ENCODE data around the gene DHRS1.

The DHRS1 gene

DNA sequence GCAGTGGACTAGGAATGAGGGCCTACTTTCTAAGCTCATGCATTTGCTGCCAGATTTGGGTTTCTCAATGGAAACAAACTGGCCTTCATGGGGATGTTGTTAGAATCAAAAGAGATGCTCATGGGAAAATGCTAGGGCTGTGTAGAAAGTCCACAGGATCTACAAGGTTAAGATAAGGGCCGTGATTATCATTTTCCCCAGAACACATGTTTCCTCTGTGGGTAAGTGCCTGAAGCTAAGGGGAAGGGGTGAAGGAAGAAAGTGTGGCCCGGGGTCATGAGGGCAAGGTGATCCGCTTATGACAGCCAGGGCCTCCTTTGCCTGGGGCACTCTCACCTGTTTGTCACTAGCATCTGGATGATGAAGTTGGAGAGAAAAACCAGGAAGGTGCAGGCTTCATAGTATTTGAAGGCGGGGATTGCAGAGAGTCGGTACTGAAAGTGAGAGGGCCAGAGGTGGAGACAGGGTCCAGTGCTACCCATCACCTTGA, 25.5 kb upstream of the DHRS1 start:
- H3K36me3 ChIP-seq (ENCODE audit: insufficient read depth, low read length), result no peaks in the 10 kb centered on the region
- H3K4me3 ChIP-seq (ENCODE audit: low read length), result no peak overlapping the region
- H3K27me3 ChIP-seq (ENCODE audit: control insufficient read depth, insufficient read depth, low read length), result peaks cover 45% of the 10 kb centered on the region
- no peaks in the 10 kb centered on the region for H3K4me1 ChIP-seq (ENCODE audit: control insufficient read depth, insufficient read depth, low read length)
- no peak overlapping the region for H3K9ac ChIP-seq (ENCODE audit: low read depth, low read length)
- no peak overlapping the region for H3K4me2 ChIP-seq (ENCODE audit: low read length)
- H3K9me3 ChIP-seq (replicated peaks; ENCODE audit: low read length), result no peaks in the 10 kb centered on the region

DNA sequence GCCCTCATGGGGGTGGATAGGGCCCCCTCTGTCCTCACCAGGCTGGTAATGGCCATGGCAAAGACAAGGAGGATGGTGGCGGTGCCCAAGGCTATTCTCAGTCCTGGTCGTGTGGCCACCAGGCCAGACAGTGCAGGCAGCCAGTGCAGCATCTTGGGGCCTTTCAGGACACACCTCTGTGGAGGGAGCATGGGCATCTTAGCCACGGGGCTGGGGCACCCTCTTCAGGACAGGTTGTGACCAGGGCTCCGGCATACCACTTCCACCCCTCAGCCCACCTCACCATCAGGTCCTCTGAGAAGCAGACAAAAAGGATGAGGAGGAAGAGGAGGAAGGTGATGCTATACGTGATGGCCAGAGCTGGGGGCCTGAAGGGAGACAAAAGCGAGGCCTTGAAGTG, 24.4 kb upstream of the DHRS1 start:
- H3K4me3 ChIP-seq (ENCODE audit: low read length), result no peak overlapping the region
- no peak overlapping the region for H3K9ac ChIP-seq (ENCODE audit: low read depth, low read length)
- H3K27me3 ChIP-seq (ENCODE audit: control insufficient read depth, insufficient read depth, low read length), result peaks cover 56% of the 10 kb centered on the region
- H3K9me3 ChIP-seq (replicated peaks; ENCODE audit: low read length), result no peaks in the 10 kb centered on the region
- H3K36me3 ChIP-seq (ENCODE audit: insufficient read depth, low read length), result no peaks in the 10 kb centered on the region
- no peak overlapping the region for H3K4me2 ChIP-seq (ENCODE audit: low read length)
- H3K4me1 ChIP-seq (ENCODE audit: control insufficient read depth, insufficient read depth, low read length), result no peaks in the 10 kb centered on the region

DNA sequence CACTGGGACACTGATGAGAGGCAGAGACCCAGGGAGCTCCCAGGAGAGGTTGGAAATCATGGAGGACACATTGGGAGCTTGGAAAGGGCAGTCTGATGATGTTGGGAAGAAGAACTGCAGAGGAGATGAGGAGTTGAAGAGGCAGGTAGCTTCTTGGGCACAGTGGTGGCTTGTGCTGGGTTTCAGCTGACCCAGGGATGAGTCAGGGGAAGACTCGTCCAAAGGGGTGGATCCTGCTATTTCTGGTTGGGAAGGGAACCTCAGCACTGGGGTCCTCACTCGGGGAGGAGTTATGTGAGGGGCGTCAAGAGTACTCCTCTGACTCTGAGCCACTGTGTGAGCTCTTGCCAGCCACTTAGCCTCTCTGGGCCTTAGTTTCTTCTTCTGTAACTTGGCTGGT, 23.8 kb upstream of the DHRS1 start:
- H3K4me2 ChIP-seq (ENCODE audit: low read length), result no peak overlapping the region
- no peak overlapping the region for H3K9ac ChIP-seq (ENCODE audit: low read depth, low read length)
- no peaks in the 10 kb centered on the region for H3K36me3 ChIP-seq (ENCODE audit: insufficient read depth, low read length)
- H3K27me3 ChIP-seq (ENCODE audit: control insufficient read depth, insufficient read depth, low read length), result peaks cover 63% of the 10 kb centered on the region
- no peak overlapping the region for H3K4me3 ChIP-seq (ENCODE audit: low read length)
- no peaks in the 10 kb centered on the region for H3K9me3 ChIP-seq (replicated peaks; ENCODE audit: low read length)
- no peaks in the 10 kb centered on the region for H3K4me1 ChIP-seq (ENCODE audit: control insufficient read depth, insufficient read depth, low read length)

DNA sequence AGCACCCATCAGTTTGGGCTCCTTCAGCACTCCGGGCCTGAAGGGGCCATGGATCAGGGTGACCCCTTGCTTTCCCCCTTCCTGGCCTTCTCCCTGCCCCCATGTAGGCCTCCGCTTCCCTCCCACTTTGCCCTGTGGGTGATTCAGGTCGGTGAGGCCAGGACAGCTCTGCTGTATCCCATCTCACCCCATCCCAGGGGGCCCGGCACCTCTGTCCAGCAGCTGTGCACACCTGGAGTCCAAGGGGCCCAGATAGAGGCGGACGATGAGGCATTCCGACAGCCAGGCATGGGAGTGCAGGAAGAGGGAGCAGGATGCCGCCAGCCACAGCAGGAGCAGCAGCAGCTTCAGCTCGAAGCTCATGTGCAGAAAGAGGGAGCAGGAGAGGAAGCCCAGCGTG, 23.1 kb upstream of the DHRS1 start:
- Histone ChIP-seq H3K9me3 (replicated peaks; ENCODE audit: low read length) (no peaks in the 10 kb centered on the region), H3K9ac (ENCODE audit: low read depth, low read length) (no peak overlapping the region), H3K4me1 (ENCODE audit: control insufficient read depth, insufficient read depth, low read length) (peaks cover 1% of the 10 kb centered on the region), H3K27me3 (ENCODE audit: control insufficient read depth, insufficient read depth, low read length) (peaks cover 67% of the 10 kb centered on the region), H3K36me3 (ENCODE audit: insufficient read depth, low read length) (no peaks in the 10 kb centered on the region), H3K4me3 (ENCODE audit: low read length) (no peak overlapping the region), H3K4me2 (ENCODE audit: low read length) (no peak overlapping the region)

DNA sequence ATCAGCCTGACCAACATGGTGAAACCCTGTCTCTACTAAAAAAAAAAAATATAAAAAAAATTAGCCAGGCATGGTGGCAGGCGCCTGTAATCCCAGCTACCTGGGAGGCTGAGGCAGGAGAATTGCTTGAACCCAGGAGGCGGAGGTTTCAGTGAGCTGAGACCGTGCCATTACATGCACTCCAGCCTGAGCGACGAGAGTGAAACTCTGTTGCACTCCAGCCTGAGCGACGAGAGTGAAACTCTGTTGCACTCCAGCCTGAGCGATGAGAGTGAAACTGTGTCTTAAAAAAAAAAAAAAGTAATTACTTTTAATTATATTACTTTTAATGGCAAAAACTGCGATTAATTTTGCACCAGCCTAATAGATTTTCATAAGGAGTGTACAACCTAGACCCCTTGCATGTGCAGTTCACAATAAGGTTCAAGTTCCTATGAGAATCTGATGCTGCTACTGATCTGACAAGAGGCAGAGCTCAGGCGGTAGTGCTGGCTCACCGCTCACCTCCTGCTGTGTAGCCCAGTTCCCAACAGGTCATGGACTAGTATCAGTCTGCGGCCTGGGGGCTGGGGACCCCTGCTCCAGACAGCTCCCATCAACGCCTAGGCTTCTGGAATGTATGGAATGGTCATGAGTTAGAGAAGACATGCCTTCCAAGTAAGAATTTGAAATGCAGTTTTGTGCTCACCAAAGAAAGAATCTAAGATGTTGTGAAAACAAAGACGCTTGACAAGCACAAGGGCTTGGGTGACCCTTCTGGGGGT, 21.8 kb upstream of the DHRS1 start:
- H3K27me3 ChIP-seq (ENCODE audit: control insufficient read depth, insufficient read depth, low read length), result peaks cover 63% of the 10 kb centered on the region
- H3K4me3 ChIP-seq (ENCODE audit: low read length), result no peak overlapping the region
- no peaks in the 10 kb centered on the region for H3K36me3 ChIP-seq (ENCODE audit: insufficient read depth, low read length)
- no peak overlapping the region for H3K4me2 ChIP-seq (ENCODE audit: low read length)
- no peak overlapping the region for H3K9ac ChIP-seq (ENCODE audit: low read depth, low read length)
- no peaks in the 10 kb centered on the region for H3K9me3 ChIP-seq (replicated peaks; ENCODE audit: low read length)
- peaks cover 12% of the 10 kb centered on the region for H3K4me1 ChIP-seq (ENCODE audit: control insufficient read depth, insufficient read depth, low read length)

DNA sequence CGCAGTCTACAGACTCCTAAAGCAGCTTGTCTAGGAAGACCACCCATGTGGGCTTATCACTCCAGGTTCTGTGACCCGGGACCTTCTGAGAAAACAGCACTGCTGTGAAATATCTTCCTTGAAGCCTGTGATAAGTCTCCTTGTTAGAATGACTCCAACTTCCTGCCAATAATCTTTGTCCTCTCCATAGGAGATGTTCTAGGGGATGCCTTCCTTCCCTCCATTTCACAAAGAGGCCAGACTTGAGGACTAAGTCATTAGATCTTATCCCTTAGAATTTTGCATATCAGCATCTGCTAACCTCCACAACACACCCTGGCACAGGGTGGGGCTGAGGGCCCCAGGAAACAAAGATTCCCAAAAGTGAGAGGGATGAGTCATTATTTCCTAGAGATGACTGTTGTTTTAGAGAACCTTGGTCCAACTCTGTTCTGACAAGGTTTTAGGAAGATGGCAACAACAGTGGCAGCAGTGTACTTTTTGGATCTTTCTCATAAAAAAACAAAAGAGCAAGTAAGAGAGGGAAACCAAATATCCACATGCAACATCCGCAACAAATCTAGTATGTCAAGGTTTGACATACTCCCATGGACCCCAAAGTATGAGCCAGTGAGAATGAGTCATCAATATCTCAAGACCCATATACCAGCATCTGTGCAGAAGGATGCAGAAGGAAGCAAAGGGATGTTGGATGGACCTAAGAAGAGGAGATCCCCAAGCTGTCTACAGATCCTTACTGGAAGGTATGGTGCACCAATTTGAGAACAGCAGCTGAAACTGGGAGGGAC, 17.8 kb upstream of the DHRS1 start:
- Histone ChIP-seq H3K4me1 (ENCODE audit: control insufficient read depth, insufficient read depth, low read length) (peaks cover 17% of the 10 kb centered on the region), H3K9me3 (replicated peaks; ENCODE audit: low read length) (no peaks in the 10 kb centered on the region), H3K4me3 (ENCODE audit: low read length) (no peak overlapping the region), H3K9ac (ENCODE audit: low read depth, low read length) (no peak overlapping the region), H3K27me3 (ENCODE audit: control insufficient read depth, insufficient read depth, low read length) (peaks cover 39% of the 10 kb centered on the region), H3K4me2 (ENCODE audit: low read length) (no peak overlapping the region), H3K36me3 (ENCODE audit: insufficient read depth, low read length) (no peaks in the 10 kb centered on the region)

DNA sequence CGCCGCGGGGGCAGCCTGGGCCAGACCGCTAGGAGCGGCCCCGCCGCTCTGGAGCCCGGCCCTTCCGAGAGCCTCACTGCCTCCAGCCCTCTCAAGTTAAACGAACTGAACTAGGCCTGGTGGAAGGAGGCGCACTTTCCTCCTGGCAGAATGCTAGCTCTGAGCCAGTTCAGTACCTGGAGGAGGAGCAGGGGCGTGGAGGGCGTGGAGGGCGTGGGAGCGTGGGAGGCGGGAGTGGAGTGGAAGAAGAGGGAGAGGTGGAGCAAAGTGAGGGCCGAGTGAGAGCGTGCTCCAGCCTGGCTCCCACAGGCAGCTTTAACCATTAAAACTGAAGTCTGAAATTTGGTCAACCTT, 17.0 kb upstream of the DHRS1 start:
- Histone ChIP-seq H3K36me3 (ENCODE audit: insufficient read depth, low read length) (no peaks in the 10 kb centered on the region), H3K9me3 (replicated peaks; ENCODE audit: low read length) (no peaks in the 10 kb centered on the region), H3K4me1 (ENCODE audit: control insufficient read depth, insufficient read depth, low read length) (peaks cover 17% of the 10 kb centered on the region), H3K9ac (ENCODE audit: low read depth, low read length) (no peak overlapping the region), H3K27me3 (ENCODE audit: control insufficient read depth, insufficient read depth, low read length) (peaks cover 32% of the 10 kb centered on the region), H3K4me2 (ENCODE audit: low read length) (no peak overlapping the region), H3K4me3 (ENCODE audit: low read length) (no peak overlapping the region)

DNA sequence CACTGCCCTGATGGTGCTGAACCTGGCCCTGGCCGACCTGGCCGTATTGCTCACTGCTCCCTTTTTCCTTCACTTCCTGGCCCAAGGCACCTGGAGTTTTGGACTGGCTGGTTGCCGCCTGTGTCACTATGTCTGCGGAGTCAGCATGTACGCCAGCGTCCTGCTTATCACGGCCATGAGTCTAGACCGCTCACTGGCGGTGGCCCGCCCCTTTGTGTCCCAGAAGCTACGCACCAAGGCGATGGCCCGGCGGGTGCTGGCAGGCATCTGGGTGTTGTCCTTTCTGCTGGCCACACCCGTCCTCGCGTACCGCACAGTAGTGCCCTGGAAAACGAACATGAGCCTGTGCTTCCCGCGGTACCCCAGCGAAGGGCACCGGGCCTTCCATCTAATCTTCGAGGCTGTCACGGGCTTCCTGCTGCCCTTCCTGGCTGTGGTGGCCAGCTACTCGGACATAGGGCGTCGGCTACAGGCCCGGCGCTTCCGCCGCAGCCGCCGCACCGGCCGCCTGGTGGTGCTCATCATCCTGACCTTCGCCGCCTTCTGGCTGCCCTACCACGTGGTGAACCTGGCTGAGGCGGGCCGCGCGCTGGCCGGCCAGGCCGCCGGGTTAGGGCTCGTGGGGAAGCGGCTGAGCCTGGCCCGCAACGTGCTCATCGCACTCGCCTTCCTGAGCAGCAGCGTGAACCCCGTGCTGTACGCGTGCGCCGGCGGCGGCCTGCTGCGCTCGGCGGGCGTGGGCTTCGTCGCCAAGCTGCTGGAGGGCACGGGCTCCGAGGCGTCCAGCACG, 16.4 kb upstream of the DHRS1 start:
- Histone ChIP-seq H3K36me3 (ENCODE audit: insufficient read depth, low read length) (no peaks in the 10 kb centered on the region), H3K4me2 (ENCODE audit: low read length) (no peak overlapping the region), H3K27me3 (ENCODE audit: control insufficient read depth, insufficient read depth, low read length) (peaks cover 31% of the 10 kb centered on the region), H3K9me3 (replicated peaks; ENCODE audit: low read length) (no peaks in the 10 kb centered on the region), H3K4me1 (ENCODE audit: control insufficient read depth, insufficient read depth, low read length) (peaks cover 23% of the 10 kb centered on the region), H3K9ac (ENCODE audit: low read depth, low read length) (no peak overlapping the region), H3K4me3 (ENCODE audit: low read length) (no peak overlapping the region)

DNA sequence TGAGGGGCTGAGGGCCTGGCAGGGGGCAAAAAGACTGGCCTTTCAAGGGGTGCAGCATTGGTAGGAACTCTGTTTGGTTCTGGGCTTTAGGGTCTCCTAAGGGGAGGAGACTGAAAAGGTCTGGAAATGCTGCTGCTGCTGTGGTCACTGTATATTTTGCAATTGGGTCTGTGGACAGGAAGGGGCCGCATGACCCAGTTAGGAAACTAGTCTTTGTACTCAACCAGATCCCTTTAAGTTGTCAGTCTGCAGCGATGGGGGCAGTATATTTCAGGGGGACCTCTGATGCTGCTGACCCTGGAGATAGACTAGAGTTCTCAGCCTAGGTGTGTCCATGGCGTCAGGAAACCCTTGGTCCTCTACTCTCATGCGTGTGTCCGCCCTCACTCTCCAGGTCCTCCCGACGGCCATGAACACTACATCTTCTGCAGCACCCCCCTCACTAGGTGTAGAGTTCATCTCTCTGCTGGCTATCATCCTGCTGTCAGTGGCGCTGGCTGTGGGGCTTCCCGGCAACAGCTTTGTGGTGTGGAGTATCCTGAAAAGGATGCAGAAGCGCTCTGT, 15.7 kb upstream of the DHRS1 start:
- Histone ChIP-seq H3K27me3 (ENCODE audit: control insufficient read depth, insufficient read depth, low read length) (peaks cover 24% of the 10 kb centered on the region), H3K4me3 (ENCODE audit: low read length) (no peak overlapping the region), H3K36me3 (ENCODE audit: insufficient read depth, low read length) (no peaks in the 10 kb centered on the region), H3K9me3 (replicated peaks; ENCODE audit: low read length) (no peaks in the 10 kb centered on the region), H3K4me2 (ENCODE audit: low read length) (no peak overlapping the region), H3K4me1 (ENCODE audit: control insufficient read depth, insufficient read depth, low read length) (peaks cover 29% of the 10 kb centered on the region), H3K9ac (ENCODE audit: low read depth, low read length) (no peak overlapping the region)

DNA sequence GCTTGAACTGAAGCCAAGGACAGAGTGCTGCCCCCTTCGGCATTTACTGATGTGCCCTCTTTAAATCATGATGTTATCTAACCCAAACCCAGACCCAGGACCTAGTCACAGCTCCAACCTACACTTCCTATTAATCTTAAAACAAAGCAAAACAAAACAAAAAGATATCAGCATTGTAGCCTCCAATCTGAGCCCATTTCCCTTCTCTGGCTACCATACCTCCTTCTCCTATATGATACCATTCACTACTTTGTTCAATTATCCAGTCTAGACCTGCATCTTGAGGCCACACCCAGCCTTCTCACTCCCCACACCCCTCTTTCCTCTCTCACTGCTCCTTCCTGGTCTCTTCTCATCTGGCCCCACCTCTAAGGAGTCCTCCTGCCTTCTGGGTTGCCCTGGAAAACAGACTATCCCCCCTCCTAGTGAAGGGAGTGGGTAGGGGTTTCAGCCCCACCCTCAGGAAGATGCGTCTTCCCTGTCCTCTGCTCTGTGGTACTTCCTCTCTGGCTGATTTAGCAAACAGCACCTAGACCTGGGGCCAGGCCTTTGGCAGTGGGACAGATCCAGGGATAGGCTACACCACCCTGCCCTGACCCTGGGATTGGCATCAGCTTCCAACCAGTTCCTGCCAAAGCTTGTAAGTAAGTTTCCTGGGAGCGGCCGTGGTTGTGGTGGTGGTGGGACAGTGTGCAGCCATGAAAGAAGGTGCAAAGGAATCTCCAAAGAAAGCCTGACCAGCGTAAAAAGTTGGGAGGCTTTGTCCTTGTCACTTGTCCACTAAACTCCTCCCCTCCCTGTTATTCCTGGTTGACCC, 15.0 kb upstream of the DHRS1 start:
- Histone ChIP-seq H3K9ac (ENCODE audit: low read depth, low read length) (no peak overlapping the region), H3K4me3 (ENCODE audit: low read length) (no peak overlapping the region), H3K4me2 (ENCODE audit: low read length) (no peak overlapping the region), H3K27me3 (ENCODE audit: control insufficient read depth, insufficient read depth, low read length) (peaks cover 17% of the 10 kb centered on the region), H3K4me1 (ENCODE audit: control insufficient read depth, insufficient read depth, low read length) (peaks cover 32% of the 10 kb centered on the region), H3K9me3 (replicated peaks; ENCODE audit: low read length) (no peaks in the 10 kb centered on the region), H3K36me3 (ENCODE audit: insufficient read depth, low read length) (no peaks in the 10 kb centered on the region)

Data from skeletal muscle satellite cell (primary cell).